AG09309 (cell line): ENCODE results near the gene DCDC2B.
"Not testable (repeated sequence)": the region's sequence is repeated elsewhere in the genome, so short reads cannot be mapped to it uniquely, and the experiment has no call there.

Source experiments
- DNase-seq: peaks from one replicate; pipeline ENCODE4 v3.0.0-alpha.2; 2010; ENCODE audit warnings: low read depth
- H3K4me3 ChIP-seq: 2 replicates; pipeline ENCODE4 v1.5.1; 2011; ENCODE audit warnings: mild to moderate bottlenecking, low read depth, low read length, moderate library complexity; ENCODE audit not compliant: control insufficient read depth
- CTCF ChIP-seq: IDR thresholded peaks from 2 replicates; pipeline ENCODE4 v1.5.1; 2011; ENCODE audit warnings: mild to moderate bottlenecking, low read depth, low read length, inconsistent platforms; ENCODE audit not compliant: insufficient read depth, control insufficient read depth; ENCODE audit errors: missing control alignments

DCDC2B gene

GRCh38 chr1:32208891-32209328, at the start of gene DCDC2B:
TSS of gene DCDC2B (plus strand) at chr1:32209089. CDS start at chr1:32209094, 5 bp downstream.
- DNase-seq, result no peak
- no peak for TF ChIP-seq CTCF
- no peak within 1 kb of the TSS for H3K4me3 ChIP-seq

- DNase-seq, result no peak
Measured at GRCh38 chr1:32159189-32159588, 49.7 kb upstream of the DCDC2B start.

GRCh38 chr1:32163405-32163804, 45.5 kb upstream of the DCDC2B start:
- DNase-seq, result no peak
- TF ChIP-seq CTCF, result no peak
- no peak overlapping the region for H3K4me3 ChIP-seq

More at GRCh38 chr1:32159189-32159588, 49.7 kb upstream of the DCDC2B start:
- no peak for TF ChIP-seq CTCF
- H3K4me3 ChIP-seq, result no peak overlapping the region

DNA sequence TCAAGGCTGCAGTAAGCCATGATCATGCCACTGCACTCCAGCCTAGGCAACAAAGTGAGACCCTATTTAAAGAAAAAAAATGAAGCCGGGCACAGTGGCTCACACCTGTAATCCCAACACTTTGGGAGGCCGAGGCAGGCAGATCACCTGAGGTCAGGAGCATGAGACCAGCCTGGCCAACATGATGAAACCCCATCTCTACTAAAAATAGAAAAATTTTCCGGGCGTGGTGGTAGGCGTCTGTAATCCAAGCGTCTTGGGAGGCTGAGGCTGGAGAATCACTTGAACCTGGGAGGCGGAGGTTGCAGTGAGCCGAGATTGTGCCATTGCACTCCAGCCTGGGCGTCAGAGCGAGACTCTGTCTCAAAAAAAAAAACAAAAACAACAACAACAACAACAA, 43.3 kb upstream of the DCDC2B start:
- not testable (repeated sequence) for H3K4me3 ChIP-seq, DNase-seq

- no peak overlapping the region for H3K4me3 ChIP-seq
- no peak for DNase-seq
Measured at GRCh38 chr1:32170991-32171390, 37.9 kb upstream of the DCDC2B start.

GRCh38 chr1:32172621-32173245, 36.2 kb upstream of the DCDC2B start:
- TF ChIP-seq CTCF, result no peak

More at GRCh38 chr1:32170991-32171390, 37.9 kb upstream of the DCDC2B start:
- TF ChIP-seq CTCF, result no peak

DNA sequence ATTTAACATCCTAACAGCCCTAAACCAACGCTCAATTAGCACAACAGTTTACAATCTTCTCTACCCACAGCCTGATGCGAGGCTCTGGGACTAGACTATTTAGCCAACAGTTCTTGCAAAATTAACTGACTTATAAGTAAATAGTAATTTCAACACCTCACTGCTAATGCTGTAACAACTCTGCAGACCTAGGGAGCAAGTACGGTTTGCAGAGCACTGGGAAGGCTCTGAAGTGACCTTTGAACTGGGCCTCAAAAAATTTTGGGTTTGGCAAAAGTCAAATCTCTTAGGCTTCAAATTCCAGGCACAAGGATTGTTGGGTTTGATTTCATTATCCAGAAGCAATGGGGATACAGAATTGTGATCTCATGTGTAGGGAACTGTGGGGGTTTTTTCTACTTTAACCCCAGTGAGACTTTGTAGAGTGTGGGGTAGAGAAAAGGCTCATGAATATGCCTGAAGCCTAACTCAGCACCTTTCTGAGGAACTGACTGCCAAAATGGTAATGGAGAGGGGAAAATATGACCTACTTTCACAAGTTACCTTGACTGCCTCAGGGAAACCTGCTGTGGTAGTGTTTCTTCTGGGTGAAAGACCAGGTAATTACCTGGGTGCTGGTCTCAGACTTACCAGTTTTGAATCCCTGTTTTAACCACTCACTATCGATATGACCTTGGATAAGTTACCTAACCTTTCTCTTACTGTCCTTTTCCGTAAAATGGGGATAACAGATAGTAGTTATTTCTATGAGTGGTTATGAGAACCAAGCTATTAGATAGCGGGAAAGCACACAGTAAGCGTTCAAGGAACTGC, 30.3 kb upstream of the DCDC2B start:
- no peak overlapping the region for H3K4me3 ChIP-seq
- no peak for TF ChIP-seq CTCF
- no peak for DNase-seq

More at GRCh38 chr1:32172621-32173245, 36.2 kb upstream of the DCDC2B start:
- DNase-seq, result no peak
- no peak overlapping the region for H3K4me3 ChIP-seq
